Uterus (tissue), 2 donors: ENCODE results near the gene ANOS1.

Source experiments
- CTCF ChIP-seq, 4 experiments: fragments of 200-600 bp in 2 of 4; fragments of 450-650 bp in 2 of 4; sonication (generic) in 2 of 4; IDR thresholded peaks; one replicate each; pipeline ENCODE4 v1.5.1; 2016 to 2019; ENCODE audit warnings: antibody characterized with exemption in 4 of 4, mild to moderate bottlenecking in 2 of 4, moderate library complexity in 1 of 4
- POLR2A ChIP-seq, 2 donors: fragments of 450-650 bp; IDR thresholded peaks; one replicate each; pipeline ENCODE4 v1.6.1; 2016; ENCODE audit warnings: antibody characterized with exemption in 2 of 2, mild to moderate bottlenecking in 1 of 2, moderate library complexity in 1 of 2

- TF ChIP-seq CTCF (IDR thresholded peaks at IDR 0.05), result peak; percentile 19 to 40 (median 32)
- no peak for TF ChIP-seq POLR2A (IDR thresholded peaks at IDR 0.05)
These were observed 16.9 kb upstream of the ANOS1 start for GRCh38 chrX:8748855-8749254.
